GM18951 (cell line): ENCODE results near the gene FAM200C.

Source experiments
- POLR2A ChIP-seq: IDR thresholded peaks from 4 replicates; pipeline ENCODE4 v1.6.1; 2011; ENCODE audit warnings: mild to moderate bottlenecking; ENCODE audit not compliant: insufficient read length, insufficient read depth; ENCODE audit errors: extremely low read depth
- in situ Hi-C: fragments of 300-500 bp; cut with MboI; formaldehyde crosslinking; loops from one replicate; pipeline ENCODE4 v1.12.0; 2022; ENCODE audit warnings: low sequenced_read_pairs, mixed read lengths, inconsistent platforms; ENCODE audit not compliant: unreplicated experiment

Gene FAM200C

GRCh38 chr5:160353379-160353778 is 46.5 kb downstream of the FAM200C start:
- in situ Hi-C loops = no loop called here
- TF ChIP-seq POLR2A = no peak

GRCh38 chr5:160352308-160352707 is 47.5 kb downstream of the FAM200C start:
- in situ Hi-C loops = no loop called here
- TF ChIP-seq POLR2A = no peak

- in situ Hi-C loops = loop anchor here (10.0 kb wide), 2 partner anchors 145 to 325 kb away; no protein-coding TSS in a partner anchor
- no peak for TF ChIP-seq POLR2A
Observed at GRCh38 chr5:160349935-160350303, 49.9 kb downstream of the FAM200C start.

GRCh38 chr5:160349249-160349934 is 50.5 kb downstream of the FAM200C start:
- no peak for TF ChIP-seq POLR2A
- in situ Hi-C loops = loop anchor here (10.0 kb wide), 2 partner anchors 145 to 325 kb away; no protein-coding TSS in a partner anchor

GRCh38 chr5:160348080-160348479 is 51.8 kb downstream of the FAM200C start:
- in situ Hi-C loops = loop anchor here (10.0 kb wide), 2 partner anchors 143 to 323 kb away; no protein-coding TSS in a partner anchor
- TF ChIP-seq POLR2A = no peak

GRCh38 chr5:160347448-160347847 is 52.4 kb downstream of the FAM200C start:
- in situ Hi-C loops = loop anchor here (10.0 kb wide), 2 partner anchors 143 to 323 kb away; no protein-coding TSS in a partner anchor
- no peak for TF ChIP-seq POLR2A
